HTERT RPE-1 (cell line): ENCODE data around the gene PAX5.
"Not testable (repeated sequence)": the region's sequence is repeated elsewhere in the genome, so short reads cannot be mapped to it uniquely, and the experiment has no call there.

ENCODE experiments used
- in situ Hi-C: fragments of 300-500 bp; cut with MboI; formaldehyde crosslinking; loops from 4 replicates; pipeline ENCODE4 v1.14.3; 2020; ENCODE audit warnings: low sequenced_read_pairs

The PAX5 gene

DNA sequence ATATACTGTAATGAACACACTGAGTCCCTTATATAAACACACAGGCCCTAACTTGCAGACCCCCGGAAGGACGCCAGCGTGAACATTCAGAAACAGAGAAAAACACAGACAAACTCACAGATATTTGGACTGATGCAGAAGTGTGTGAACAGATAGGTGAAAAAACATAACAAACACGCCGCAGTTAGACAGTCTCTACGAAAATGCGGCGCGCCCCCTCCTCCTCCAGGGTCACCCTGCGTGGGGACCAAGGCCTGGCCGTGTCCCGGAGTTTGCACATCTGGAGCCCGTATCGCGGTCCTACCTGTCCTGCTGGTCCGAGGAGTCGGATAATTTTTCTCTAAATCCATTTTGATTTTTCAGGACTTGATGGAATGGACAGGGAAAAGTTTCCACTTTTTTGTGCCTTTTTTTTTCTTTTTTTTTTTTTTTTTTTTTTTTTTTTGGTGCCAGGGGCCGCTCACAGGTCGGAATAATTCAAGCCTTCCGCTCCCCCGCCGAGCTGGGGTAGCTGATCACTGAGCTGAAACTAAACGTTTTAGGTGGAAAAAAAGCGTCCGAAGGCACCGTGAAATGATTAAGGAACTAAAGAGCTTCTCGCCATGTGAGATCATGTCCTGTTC is at the start of gene PAX5:
PAX5 (minus strand) TSS at position 587 of the 623 bp plus-strand sequence; CDS start at position 350, 237 bp downstream.
- in situ Hi-C loops: no loop called here

DNA sequence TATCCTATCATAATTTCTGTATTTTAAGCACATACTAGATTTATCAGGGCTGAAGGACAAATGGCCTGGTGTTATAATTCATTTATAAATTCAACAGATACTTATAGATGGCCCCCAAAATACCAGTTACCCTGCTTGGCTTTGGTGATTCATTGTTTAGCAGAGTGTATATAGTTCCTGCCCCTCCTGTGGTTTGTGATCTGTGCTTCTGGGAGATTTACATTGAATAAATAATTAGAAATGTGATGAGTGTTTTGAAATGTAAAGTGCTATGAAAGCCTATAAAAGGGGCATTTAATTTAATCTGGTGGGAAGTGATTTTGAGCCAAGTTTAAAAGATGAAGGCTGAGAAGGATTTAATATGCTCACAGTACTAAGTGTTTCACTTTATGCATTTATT is 49.6 kb upstream of the PAX5 start:
- in situ Hi-C loops: no loop called here

DNA sequence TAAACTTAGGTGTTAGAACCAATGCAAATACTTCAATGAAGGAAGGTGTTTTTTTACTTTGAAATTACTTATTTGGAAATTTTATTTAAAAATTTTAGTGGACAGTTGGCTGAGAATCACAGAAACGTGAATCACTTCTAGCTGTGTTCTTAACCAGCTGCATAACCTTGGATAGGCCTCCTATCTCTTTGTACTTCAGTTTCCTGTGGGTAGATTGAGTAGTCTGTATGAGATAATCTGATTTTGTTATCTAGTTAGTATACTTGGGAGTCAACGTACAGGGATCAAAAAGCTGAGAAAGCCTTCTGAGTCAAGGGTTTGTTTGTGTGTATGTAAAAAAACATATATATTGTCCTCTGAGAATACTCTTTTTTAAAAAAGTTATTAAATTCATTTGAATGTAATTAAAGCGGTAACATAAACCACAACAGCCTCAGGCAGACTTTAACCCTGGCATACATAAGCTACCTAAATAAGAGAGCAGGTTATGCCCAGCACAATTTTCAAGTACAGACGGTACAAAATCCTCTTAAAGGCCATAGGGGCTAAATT is 48.2 kb upstream of the PAX5 start:
- in situ Hi-C loops: no loop called here

DNA sequence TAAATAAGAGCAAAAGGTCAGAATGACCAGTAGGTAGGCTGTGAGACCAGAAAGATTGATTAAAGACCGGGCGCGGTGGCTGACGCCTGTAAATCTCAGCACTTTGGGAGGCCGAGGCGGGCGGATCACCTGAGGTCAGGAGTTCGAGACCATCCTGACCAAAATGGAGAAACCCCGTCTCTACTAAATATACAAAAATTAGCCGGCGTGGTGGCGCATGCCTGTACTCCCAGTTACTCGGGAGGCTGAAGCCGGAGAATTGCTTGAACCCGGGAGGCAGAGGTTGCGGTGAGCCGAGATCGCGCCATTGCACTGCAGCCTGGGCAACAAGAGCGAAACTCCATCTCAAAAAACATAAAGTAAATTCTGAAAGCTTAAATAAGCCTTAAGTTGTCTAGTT is 47.4 kb upstream of the PAX5 start:
- in situ Hi-C loops: not testable (repeated sequence)

DNA sequence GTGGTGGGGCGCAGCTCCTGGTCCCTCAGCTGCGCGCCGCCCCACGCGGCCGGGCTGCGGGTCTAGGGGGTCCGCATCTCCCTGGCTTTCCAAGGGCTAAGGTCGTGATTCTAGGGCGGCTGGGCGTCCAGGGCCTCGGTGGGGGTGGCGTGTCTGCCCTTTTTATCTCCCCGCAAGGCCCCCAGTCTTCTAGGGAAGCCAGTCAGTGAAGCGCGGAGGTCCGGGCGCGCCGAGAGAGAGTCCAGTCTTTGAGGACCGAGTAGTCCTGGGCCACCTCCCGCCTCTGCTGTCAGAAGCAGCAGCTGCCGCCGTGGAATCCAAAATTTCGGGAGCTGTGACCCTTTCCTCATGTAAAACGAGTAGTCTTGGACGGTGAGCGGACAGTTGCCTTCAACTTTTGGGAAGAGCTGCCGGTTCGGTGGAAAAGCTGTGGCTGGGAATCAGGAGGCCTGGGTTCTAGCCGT is 46.1 kb upstream of the PAX5 start:
- in situ Hi-C loops: not testable (repeated sequence)

DNA sequence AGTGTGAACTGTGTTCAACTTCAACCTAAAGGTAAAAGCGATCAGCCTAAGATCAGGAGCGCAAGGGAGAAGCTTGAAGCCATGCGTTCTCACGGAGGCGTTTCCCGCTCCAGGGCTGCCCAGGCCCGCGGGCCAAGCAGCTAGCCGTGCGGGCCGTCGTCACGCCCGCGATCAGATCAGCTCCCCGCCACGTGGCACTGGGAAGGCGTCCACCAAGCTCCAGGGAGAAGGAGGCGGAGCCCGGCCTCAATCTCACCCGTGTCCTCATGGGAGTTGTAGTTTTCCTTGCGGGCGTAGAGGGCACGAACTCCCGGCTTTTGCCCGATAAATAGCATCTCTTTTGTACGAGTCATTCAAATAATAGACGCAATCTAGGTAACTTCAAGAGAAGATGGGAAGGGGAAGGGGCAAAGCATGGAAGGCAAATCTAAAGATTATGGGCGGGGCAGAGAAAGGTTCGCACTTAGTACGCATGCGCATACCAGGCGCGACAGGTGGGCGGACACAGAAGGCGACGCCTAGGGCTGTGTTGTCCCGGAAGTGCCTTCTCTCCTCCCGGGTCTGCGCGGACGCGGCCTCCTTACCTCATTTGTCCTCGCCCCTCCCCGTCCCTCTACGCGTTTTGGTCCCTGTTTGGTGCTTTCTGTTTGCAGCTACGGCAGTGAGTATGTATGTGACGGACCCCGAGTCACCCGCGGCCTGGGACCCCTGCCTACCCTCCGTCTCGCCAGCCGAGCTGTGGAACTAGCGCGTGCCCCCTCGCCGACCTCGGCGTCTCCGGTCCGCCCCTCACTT is 45.5 kb upstream of the PAX5 start:
- in situ Hi-C loops: no loop called here

DNA sequence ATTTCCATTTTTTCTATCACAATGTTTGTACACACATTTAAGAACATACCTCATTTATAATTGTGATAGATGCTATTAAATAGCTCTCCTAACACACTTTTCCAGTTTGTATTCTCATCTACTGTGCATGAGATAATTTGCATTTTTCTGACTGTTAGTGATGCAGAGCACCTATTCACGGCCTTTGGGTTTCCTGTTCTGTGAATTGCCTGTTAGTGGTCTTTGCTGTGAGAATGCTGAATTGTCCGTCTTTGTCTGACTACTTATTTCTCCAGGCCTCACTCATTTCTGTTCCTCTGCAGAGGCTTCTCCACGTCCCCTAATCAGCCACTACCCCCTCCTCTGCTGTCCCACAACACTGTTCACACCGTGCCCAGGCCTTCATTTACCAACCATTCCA is 40.7 kb upstream of the PAX5 start:
- in situ Hi-C loops: not testable (repeated sequence)

DNA sequence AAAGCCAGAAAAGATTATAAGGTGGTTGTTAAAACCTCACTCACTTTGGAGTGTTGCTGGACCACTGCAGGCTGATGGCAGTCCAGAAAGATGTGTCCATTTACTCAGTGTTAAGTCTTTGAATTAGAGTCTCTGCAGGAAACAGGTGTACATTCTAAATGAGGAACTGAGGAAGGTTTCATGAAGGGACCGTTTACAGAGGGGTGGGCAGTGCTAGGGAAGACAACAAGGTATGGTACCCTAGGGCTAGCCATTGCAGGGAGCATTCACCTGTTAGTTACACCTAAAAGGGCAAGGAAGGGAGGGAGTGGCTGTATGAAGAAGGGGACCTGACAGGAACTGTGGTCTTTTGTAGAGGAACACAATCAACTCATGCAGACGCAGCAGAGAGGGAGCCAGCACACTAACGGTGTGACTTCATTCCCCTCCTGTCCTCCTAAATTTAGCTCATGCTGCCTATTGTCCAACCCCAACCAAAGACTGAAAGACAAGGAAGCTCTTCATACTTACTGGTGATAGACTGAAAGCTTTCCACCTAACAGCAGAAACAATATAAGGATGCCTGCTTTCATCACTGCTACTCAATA is 32.2 kb upstream of the PAX5 start:
- in situ Hi-C loops: no loop called here

DNA sequence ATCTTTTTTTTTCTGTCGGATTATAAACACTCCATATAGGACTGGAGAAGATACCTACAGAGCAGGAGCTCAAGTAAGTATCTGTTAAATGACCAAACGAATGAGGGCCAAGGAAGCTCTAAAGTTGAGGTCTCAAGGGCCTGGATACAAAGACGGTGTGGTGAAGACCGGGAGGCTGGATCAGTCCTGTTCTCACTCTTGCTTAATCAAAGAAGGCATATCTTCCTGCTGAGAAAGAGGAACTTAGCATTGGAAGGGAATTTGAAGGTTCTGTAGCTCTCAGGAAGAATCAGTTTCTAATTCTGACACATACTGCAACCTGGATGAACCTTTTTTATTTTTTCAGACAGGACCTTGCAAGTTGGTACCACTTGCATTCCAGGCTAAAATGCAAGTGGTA is 28.3 kb upstream of the PAX5 start:
- in situ Hi-C loops: no loop called here

DNA sequence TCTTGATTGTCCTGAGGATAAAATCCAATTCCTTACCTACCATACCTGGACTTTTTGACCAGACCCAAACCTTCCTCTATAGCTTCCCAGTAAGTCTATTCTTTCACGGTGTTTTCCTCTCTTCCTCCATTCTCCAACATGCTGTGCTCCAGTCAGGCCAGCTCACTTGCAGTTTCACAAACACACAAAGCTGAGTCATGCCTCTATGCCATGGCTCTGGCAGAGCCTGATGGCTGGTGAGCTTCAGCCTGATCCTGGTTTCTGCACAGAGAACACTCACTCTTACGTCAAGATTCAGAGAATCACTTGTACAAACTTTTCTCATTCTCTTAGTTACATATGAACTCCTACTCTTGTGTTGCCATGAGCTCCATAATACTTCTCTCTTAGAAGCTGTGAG is 27.7 kb upstream of the PAX5 start:
- in situ Hi-C loops: no loop called here

DNA sequence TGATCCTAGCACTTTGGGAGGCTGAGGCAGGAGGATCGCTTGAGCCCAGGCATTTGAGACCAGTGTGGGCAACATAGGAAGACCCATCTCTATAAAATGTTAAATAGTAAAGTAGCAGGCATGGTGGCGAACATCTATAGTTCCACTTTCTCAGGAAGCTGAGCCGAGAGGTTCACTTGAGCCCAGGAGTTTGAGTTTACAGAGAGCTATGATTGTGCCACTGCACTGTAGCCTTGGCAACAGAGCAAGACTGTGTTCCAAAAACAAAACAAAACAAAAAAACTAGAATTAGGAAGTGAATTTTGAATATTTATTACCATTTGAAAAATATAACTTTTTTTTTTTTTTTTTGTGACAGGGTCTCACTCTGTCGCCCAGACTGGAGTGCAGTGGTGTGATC is 26.8 kb upstream of the PAX5 start:
- in situ Hi-C loops: no loop called here

DNA sequence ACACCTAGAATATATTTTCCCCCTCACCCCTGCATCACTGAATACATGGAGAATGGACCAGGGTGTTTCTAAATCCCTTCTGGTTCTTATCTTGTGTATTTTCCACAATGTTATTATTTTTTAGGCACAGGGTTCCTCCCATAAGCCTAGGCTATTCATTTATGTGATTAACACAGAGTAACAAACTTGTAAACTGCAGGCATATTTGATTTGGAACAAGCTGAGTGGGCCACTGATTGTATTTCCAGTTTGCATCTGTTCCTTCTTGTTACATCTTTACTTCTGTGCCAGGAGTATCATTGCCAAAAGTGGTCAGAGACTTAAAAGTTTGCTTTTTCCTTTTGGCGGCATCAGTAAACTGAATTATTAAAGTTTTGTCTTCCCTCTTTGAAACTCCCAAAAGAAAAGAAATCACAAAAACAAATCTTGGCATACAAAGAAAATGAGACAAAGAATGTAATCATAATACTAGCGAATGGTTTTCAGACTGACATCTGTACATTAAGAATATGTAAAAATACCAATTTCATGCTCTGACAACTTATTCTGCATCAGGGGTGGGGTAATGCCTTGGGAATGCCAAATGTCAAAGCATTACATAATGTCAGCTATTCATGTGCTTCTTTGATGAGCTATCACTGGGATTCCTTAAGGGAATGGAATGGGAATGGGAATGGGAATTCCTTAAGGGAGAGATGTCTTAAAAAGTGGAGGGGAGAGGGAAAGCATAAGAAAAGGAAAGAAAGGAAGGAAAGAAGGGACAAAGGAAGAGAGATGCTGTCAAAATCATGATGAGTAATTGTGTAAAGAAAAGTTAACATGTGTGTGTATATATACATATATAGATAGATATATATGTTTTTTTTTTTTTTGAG is 22.2 kb upstream of the PAX5 start:
- in situ Hi-C loops: no loop called here

DNA sequence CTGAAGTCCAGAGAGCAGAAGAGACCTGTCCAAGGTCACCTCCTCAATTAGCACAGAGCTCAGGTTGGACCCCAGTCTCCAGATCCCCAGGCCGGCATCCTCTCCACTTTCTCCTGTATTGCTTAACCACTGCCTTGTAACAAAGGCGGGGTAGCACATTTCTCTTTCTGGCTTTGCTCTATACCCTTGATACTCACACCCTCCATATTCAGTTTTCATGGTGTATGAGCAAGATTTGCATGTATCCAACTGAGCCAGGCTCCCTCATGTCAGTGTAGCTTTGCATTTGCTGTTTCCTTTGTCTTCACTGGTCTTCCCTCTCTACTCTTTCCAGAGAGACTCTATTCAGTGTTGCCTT is 20.3 kb upstream of the PAX5 start:
- in situ Hi-C loops: not testable (repeated sequence)

DNA sequence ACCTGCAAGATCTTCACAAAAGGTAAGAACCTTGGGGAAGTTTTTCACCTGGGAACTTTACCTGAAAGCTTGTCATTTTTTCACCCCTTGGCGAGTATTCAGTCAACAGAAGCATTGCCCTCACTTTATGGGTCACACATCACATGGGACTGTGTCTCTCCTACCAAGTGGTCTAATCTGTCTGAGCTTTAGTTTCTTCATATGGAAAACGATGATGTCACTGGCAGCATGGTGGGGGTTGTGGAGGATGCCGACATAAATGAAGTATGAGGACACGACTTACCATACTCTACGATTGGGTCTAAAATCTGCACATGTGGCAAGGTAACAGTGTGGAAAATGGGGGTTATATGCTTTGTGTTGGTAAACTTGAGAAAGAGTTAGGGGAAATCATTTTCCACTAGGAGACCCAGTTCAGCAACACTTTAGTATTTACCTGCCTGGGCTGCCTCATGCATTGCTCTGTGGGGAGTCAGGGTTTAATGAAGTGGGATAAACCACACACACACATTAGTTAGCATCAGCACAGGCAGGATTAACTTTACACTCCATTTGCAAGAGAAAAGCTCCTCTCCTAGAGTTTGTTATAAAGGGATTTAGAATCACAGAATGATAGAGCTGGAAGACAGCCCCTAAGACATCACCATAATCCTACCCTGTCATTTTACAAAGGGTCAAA is 19.8 kb upstream of the PAX5 start:
- in situ Hi-C loops: no loop called here

DNA sequence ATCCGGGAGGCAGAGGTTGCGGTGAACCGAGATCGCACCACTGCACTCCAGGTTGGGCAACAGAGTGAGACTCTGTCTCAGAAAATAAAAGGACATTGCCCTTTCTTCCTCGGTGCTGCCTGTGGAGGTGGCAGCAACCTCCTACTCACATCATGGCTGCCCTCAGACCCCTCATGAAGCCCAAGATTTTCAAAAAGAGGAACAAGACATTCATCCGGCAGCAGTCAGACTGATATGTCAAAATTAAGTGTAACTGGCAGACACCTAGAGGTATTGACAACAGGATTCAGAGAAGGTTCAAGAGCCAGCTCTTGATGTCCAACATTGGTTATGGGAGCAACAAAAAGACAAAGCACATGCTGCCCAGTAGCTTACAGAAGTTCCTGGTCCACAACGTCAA is 12.6 kb upstream of the PAX5 start:
- in situ Hi-C loops: no loop called here

DNA sequence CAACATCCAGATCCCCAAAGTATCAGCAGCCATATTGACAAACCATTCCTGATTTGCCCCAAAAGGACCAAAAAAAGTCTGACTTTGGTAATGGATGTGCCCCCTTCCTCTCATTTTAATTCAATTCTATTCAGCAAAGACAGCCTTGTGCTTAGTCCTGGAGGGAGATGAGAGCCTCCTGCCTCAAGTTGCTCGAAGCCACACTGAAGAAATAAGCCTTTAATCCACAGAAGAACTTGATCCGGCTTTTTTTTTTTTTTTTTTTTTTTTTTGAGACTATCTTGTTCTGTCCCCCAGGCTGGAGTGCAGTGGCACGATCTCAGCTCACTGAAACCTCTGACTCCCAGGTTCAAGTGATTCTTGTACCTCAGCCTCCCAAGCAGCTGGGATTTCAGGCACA is 8.4 kb upstream of the PAX5 start:
- in situ Hi-C loops: no loop called here

DNA sequence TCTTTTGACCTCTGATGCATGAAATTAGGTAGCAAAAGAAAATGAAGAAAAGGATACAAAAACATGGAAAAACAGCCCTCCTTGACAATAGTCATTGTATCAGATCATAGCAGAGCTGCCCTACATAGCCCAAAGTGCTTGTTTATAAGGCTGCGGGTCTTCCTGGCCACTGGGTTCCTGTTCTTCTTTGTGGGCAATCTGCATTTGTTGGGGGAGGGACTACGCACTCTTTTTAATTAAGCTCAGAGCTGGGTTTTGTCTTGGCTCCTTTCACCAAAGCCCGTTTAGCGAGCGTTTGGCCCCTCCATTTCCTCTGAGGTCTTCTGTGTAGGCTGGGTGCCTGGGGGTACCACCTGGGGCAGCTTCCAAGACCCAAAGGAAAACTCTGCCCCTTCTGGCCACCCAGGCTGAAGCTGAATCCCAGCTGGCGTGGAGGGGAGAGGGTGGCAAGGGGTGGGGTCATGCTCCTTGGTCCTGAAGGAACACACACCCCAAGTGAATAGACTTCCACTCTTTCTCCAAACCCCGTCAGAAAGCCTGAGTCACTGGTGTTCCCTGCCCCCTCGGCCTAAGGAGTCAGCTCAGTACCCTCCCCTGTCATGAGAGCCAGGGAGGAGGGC is 6.5 kb upstream of the PAX5 start:
- in situ Hi-C loops: no loop called here

DNA sequence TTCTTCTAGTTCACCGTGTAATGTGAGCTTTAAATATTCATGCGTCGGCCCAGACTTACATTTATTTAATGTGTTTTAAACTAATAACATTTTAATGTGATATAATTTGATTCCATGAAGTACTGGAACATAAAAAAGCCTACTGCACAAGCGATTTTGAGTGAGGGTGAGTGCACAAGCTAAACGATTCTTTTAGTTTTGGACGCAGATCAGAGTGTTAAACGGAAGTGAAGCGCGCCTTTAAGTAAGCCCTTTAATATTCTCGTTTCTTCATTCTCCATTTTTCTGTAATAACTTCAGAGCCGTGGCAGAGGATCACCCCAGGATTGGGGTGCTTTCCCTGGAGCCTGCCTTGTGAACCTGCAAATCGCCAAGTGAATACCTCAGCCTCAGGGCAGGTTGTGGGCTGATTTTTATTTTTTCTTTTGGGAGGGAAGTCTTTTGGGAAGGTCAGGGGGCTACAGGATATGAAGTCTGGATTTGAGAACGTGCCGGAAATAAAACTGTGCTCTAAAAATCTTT is 4.9 kb upstream of the PAX5 start:
- in situ Hi-C loops: no loop called here

DNA sequence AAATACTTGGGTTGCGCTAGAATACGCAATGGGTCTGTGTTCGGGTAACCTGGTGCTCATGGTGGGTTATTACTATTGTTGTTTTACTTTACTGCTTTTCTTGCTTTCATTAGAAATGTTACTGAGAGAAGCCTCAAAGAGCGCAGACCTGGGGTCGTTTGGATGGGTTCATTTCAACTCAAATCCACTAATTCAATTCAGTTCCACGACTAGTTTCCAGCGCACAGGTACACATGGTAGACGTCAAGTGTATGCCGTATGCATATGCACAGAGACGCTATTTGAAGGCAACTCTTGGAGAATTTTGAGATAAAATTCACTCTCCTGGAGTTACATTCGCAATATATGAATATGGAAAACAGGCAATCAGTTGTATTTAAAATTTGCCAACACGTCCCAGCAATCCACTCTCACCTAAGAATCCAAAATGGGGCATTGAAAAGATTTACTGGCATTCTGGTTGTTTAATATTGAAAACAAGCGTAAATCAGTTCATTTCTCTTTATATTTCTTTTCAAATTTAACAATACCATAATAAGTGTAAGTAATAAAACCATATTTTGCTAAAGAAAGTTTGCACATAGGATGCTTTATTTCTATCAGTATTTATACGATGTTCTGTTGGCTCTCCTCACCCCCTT is 4.4 kb upstream of the PAX5 start:
- in situ Hi-C loops: no loop called here
